HepG2 (cell line): ENCODE results near the gene EPDR1.

ENCODE experiments used
- HNRNPL ChIP-seq: fragments of 200-400 bp; formaldehyde crosslinking; IDR thresholded peaks from 2 replicates; pipeline ENCODE4 v1.6.1; 2017; ENCODE audit warnings: mild to moderate bottlenecking, low read depth, low read length
- MXI1 ChIP-seq: IDR thresholded peaks from 3 replicates; pipeline ENCODE4 v1.6.1; 2012; ENCODE audit warnings: low read depth, low read length, inconsistent platforms, borderline replicate concordance
- POLR2A ChIP-seq, 2 experiments: IDR thresholded peaks; 2 replicates each; pipeline ENCODE4 v1.6.1; 2011; ENCODE audit warnings: low read depth in 2 of 2, low read length in 2 of 2, mild to moderate bottlenecking in 1 of 2, moderate library complexity in 1 of 2; ENCODE audit not compliant: insufficient read depth in 1 of 2
- RAD21 ChIP-seq: fragments of 450-650 bp; formaldehyde crosslinking; IDR thresholded peaks from 2 replicates; pipeline ENCODE4 v1.5.0; 2020; ENCODE audit warnings: mild to moderate bottlenecking
- TAF1 ChIP-seq: sonication (generic); formaldehyde crosslinking; IDR thresholded peaks from 2 replicates; pipeline ENCODE4 v1.4.0; 2020; ENCODE audit warnings: missing genetic modification reagents
- ZNF143 ChIP-seq: sonication (generic); formaldehyde crosslinking; IDR thresholded peaks from 2 replicates; pipeline ENCODE4 v1.4.0; 2020; ENCODE audit warnings: missing genetic modification reagents
- ZNF205 ChIP-seq: IDR thresholded peaks from 2 replicates; pipeline ENCODE4 v1.6.1; 2018; ENCODE audit warnings: missing biosample characterization, missing genetic modification reagents
- ZNF230 ChIP-seq: sonication (generic); formaldehyde crosslinking; IDR thresholded peaks from 2 replicates; pipeline ENCODE4 v1.4.0; 2020; ENCODE audit warnings: mild to moderate bottlenecking, missing genetic modification reagents
- ZSCAN12 ChIP-seq: sonication (generic); formaldehyde crosslinking; IDR thresholded peaks from 2 replicates; pipeline ENCODE4 v1.9.0; 2021; ENCODE audit warnings: mild to moderate bottlenecking, missing genetic modification reagents
- TF ChIP-seq, protein P1 (sequence below): sonication (generic); formaldehyde crosslinking; conservative IDR thresholded peaks from 2 replicates; pipeline ENCODE4 v1.4.0; 2020; ENCODE audit warnings: missing genetic modification reagents

DNA sequence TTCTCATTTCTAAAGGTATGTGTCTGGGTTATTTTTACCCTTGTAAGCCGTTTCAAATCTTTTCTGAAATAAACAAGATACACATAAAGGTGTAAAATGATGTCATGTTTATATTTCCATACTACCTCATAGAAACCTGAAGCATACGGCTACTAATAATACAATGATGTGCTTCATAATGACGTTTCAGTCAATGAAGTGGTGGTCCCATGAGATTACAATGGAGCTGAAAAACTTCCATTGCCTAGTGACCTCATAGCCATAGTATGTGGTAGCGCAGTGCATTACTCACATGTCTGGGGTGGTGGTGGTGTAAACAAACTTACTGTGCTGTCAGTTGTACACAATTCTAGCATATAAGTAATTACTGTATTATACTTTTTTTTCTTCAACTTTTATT lies 24.9 kb downstream of the EPDR1 start:
- TF ChIP-seq POLR2A (IDR thresholded peaks at IDR 0.05; ENCODE audit: insufficient read depth in 1 of 2, low read depth in 2 of 2, low read length in 2 of 2) (no peak), ZNF230 (CRISPR knock-in tag) (no peak), RAD21 (CRISPR knock-in tag) (no peak), HNRNPL (no peak), ZNF143 (CRISPR knock-in tag) (no peak), TAF1 (CRISPR knock-in tag) (no peak), ZSCAN12 (CRISPR knock-in tag) (no peak), ZNF205 (no peak), MXI1 (no peak)
- TF ChIP-seq, protein P1, sequence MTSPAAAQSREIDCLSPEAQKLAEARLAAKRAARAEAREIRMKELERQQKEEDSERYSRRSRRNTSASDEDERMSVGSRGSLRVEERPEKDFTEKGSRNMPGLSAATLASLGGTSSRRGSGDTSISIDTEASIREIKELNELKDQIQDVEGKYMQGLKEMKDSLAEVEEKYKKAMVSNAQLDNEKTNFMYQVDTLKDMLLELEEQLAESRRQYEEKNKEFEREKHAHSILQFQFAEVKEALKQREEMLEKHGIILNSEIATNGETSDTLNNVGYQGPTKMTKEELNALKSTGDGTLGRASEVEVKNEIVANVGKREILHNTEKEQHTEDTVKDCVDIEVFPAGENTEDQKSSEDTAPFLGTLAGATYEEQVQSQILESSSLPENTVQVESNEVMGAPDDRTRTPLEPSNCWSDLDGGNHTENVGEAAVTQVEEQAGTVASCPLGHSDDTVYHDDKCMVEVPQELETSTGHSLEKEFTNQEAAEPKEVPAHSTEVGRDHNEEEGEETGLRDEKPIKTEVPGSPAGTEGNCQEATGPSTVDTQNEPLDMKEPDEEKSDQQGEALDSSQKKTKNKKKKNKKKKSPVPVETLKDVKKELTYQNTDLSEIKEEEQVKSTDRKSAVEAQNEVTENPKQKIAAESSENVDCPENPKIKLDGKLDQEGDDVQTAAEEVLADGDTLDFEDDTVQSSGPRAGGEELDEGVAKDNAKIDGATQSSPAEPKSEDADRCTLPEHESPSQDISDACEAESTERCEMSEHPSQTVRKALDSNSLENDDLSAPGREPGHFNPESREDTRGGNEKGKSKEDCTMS (CRISPR knock-in tag): no peak
